C4-2B (cell line): ENCODE measurements around the gene ZNF230.

Experiments
- CTCF ChIP-seq: fragments of 450-650 bp; conservative IDR thresholded peaks from 2 replicates; pipeline ENCODE4 v1.5.1; 2017; ENCODE audit warnings: mild to moderate bottlenecking
- ZFX ChIP-seq: fragments of 450-650 bp; IDR thresholded peaks from 2 replicates; pipeline ENCODE4 v1.6.1; 2017

GRCh38 chr19:43956827-43957226, 45.9 kb upstream of the ZNF230 start:
- no peak for TF ChIP-seq ZFX
- TF ChIP-seq CTCF: no peak
